ENCODE measurements around the gene RTN4RL2. TPM values are rescaled to one million over a fixed set of nuclear protein-coding genes. Genes with fewer than 3 reads are reported as not detected.

RTN4RL2 gene
- total and polyA plus RNA-seq, 9 of the 15 experiments (the other 6 are each of a cell fraction or from before 2014, with no cell fraction given): 0.06 to 1.9 (median 0.34) TPM; not detected in 4

DNA sequence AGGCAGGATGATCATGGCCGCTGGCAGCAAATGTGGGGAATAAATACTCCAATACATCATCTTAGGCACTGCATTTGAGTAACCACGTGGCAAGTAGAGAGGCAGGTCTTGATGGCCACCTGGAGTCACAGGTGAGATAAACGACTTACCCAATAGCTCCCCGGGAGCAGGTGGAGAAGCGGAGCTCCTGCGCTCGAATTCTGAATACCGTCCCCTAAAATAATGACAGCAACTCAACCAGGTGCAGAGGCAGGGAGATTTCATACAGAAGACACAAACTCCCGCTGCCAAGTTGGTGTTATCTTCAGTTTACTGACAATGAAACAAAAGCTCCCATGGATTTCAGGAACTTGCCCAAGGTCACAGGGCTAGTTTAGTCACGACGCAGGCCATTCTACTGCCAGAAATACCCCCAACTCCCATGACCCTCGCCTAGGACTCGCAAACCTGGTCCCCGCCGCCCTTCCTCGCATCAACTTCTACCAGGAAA, 33.8 kb upstream of the RTN4RL2 start (continued):
- TF ChIP-seq, protein P1, sequence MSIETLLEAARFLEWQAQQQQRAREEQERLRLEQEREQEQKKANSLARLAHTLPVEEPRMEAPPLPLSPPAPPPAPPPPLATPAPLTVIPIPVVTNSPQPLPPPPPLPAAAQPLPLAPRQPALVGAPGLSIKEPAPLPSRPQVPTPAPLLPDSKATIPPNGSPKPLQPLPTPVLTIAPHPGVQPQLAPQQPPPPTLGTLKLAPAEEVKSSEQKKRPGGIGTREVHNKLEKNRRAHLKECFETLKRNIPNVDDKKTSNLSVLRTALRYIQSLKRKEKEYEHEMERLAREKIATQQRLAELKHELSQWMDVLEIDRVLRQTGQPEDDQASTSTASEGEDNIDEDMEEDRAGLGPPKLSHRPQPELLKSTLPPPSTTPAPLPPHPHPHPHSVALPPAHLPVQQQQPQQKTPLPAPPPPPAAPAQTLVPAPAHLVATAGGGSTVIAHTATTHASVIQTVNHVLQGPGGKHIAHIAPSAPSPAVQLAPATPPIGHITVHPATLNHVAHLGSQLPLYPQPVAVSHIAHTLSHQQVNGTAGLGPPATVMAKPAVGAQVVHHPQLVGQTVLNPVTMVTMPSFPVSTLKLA (conservative IDR thresholded peaks at IDR 0.05): 0 out of 4 replicates have a peak, but pooled peaks of 1 of the 2 experiments have one; percentile 4
- TF ChIP-seq ERF (CRISPR knock-in tag; IDR thresholded peaks at IDR 0.05) (peak; percentile 27; the same call in 1 of the 2 replicates), ZEB2 (IDR thresholded peaks at IDR 0.05) (peak; percentile 50; the same call in 1 of the 2 replicates), ZNF232 (CRISPR knock-in tag; IDR thresholded peaks at IDR 0.05) (no peak), ZNF239 (CRISPR knock-in tag; IDR thresholded peaks at IDR 0.05) (no peak)
- TF ChIP-seq, protein P2, sequence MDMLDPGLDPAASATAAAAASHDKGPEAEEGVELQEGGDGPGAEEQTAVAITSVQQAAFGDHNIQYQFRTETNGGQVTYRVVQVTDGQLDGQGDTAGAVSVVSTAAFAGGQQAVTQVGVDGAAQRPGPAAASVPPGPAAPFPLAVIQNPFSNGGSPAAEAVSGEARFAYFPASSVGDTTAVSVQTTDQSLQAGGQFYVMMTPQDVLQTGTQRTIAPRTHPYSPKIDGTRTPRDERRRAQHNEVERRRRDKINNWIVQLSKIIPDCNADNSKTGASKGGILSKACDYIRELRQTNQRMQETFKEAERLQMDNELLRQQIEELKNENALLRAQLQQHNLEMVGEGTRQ (CRISPR knock-in tag; IDR thresholded peaks at IDR 0.05): 0 out of 2 replicates have a peak, but pooled peaks have one; percentile 14
- TF ChIP-seq, protein P3, sequence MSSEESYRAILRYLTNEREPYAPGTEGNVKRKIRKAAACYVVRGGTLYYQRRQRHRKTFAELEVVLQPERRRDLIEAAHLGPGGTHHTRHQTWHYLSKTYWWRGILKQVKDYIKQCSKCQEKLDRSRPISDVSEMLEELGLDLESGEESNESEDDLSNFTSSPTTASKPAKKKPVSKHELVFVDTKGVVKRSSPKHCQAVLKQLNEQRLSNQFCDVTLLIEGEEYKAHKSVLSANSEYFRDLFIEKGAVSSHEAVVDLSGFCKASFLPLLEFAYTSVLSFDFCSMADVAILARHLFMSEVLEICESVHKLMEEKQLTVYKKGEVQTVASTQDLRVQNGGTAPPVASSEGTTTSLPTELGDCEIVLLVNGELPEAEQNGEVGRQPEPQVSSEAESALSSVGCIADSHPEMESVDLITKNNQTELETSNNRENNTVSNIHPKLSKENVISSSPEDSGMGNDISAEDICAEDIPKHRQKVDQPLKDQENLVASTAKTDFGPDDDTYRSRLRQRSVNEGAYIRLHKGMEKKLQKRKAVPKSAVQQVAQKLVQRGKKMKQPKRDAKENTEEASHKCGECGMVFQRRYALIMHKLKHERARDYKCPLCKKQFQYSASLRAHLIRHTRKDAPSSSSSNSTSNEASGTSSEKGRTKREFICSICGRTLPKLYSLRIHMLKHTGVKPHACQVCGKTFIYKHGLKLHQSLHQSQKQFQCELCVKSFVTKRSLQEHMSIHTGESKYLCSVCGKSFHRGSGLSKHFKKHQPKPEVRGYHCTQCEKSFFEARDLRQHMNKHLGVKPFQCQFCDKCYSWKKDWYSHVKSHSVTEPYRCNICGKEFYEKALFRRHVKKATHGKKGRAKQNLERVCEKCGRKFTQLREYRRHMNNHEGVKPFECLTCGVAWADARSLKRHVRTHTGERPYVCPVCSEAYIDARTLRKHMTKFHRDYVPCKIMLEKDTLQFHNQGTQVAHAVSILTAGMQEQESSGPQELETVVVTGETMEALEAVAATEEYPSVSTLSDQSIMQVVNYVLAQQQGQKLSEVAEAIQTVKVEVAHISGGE (CRISPR knock-in tag; IDR thresholded peaks at IDR 0.05): peak in 1 of 3 experiments; percentile 40; a peak in 1 of 6 replicates
- TF ChIP-seq, protein P4, sequence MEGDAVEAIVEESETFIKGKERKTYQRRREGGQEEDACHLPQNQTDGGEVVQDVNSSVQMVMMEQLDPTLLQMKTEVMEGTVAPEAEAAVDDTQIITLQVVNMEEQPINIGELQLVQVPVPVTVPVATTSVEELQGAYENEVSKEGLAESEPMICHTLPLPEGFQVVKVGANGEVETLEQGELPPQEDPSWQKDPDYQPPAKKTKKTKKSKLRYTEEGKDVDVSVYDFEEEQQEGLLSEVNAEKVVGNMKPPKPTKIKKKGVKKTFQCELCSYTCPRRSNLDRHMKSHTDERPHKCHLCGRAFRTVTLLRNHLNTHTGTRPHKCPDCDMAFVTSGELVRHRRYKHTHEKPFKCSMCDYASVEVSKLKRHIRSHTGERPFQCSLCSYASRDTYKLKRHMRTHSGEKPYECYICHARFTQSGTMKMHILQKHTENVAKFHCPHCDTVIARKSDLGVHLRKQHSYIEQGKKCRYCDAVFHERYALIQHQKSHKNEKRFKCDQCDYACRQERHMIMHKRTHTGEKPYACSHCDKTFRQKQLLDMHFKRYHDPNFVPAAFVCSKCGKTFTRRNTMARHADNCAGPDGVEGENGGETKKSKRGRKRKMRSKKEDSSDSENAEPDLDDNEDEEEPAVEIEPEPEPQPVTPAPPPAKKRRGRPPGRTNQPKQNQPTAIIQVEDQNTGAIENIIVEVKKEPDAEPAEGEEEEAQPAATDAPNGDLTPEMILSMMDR (IDR thresholded peaks at IDR 0.05 in 2 of 3, conservative IDR thresholded peaks at IDR 0.05 in 1 of 3; ENCODE audit: insufficient read depth in 2 of 3, low read depth in 1 of 3, low read length in 3 of 3): no peak
- TF ChIP-seq, protein P5, sequence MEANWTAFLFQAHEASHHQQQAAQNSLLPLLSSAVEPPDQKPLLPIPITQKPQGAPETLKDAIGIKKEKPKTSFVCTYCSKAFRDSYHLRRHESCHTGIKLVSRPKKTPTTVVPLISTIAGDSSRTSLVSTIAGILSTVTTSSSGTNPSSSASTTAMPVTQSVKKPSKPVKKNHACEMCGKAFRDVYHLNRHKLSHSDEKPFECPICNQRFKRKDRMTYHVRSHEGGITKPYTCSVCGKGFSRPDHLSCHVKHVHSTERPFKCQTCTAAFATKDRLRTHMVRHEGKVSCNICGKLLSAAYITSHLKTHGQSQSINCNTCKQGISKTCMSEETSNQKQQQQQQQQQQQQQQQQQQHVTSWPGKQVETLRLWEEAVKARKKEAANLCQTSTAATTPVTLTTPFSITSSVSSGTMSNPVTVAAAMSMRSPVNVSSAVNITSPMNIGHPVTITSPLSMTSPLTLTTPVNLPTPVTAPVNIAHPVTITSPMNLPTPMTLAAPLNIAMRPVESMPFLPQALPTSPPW (CRISPR knock-in tag; IDR thresholded peaks at IDR 0.05): no peak
- TF ChIP-seq, protein P6, sequence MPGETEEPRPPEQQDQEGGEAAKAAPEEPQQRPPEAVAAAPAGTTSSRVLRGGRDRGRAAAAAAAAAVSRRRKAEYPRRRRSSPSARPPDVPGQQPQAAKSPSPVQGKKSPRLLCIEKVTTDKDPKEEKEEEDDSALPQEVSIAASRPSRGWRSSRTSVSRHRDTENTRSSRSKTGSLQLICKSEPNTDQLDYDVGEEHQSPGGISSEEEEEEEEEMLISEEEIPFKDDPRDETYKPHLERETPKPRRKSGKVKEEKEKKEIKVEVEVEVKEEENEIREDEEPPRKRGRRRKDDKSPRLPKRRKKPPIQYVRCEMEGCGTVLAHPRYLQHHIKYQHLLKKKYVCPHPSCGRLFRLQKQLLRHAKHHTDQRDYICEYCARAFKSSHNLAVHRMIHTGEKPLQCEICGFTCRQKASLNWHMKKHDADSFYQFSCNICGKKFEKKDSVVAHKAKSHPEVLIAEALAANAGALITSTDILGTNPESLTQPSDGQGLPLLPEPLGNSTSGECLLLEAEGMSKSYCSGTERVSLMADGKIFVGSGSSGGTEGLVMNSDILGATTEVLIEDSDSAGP (CRISPR knock-in tag; IDR thresholded peaks at IDR 0.05): no peak
